ENCODE measurements around the gene LCN12.

- TF ChIP-seq CTCF (IDR thresholded peaks at IDR 0.05) (no peak), POLR2A (IDR thresholded peaks at IDR 0.05; ENCODE audit: low read depth) (no peak), POLR2AphosphoS5 (IDR thresholded peaks at IDR 0.05) (no peak), EP300 (IDR thresholded peaks at IDR 0.05) (no peak)
These were observed 11.4 kb upstream of the LCN12 start for GRCh38 chr9:136940526-136941230.
